Activated CD4-positive, CD25-positive, alpha-beta regulatory T cell (primary cell): ENCODE data around the gene TECR.
"Not testable (repeated sequence)": the region's sequence is repeated elsewhere in the genome, so short reads cannot be mapped to it uniquely, and the experiment has no call there.

Experiments used
- DNase-seq, 4 experiments: peaks; one replicate each; lab custom pipeline; 2025; lab: John Stamatoyannopoulos, UW

The TECR gene

GRCh38 chr19:14540741-14541525 lies 11.5 kb downstream of the TECR start:
- DNase-seq, result no peak

DNA sequence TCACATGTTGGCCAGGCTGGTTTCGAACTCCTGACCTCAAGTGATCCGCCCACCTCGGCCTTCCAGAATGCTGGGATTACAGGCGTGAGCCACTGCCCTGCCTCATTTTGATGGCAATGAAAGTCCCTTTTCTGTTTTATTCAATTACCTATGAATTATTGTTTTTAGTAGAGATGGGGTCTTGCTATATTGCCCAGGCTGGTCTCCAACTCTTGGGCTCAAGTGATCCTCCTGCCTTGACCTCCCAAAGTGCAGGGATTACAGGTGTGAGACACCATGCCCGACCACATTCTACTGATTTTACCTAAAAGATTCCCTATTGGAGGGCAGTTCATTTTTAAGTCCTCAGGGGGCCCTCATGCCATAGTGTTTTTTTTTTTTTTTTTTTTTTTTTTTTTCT lies 12.6 kb downstream of the TECR start:
- not testable (repeated sequence) for DNase-seq

- no peak for DNase-seq
These were observed 13.4 kb downstream of the TECR start for GRCh38 chr19:14542711-14543328.

DNA sequence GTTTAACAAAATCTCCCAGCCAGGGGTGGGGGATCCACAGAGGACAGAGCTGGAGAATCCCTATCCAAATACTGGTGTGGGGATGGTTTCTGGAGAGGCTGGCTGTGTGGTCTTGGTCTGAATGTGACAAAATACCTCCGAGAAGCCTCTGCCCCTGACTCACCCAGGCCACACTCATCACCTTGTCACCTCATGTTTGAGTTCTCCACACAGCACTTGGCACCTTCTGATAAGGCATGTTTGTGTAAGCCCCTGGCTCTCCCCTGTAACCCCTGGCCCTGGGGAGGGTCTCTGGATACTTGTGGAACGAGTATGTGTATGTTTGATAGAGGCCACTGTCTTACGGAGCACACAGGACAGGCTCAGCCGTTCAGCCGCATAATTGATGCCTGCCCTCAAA lies 14.7 kb downstream of the TECR start:
- no peak for DNase-seq

DNA sequence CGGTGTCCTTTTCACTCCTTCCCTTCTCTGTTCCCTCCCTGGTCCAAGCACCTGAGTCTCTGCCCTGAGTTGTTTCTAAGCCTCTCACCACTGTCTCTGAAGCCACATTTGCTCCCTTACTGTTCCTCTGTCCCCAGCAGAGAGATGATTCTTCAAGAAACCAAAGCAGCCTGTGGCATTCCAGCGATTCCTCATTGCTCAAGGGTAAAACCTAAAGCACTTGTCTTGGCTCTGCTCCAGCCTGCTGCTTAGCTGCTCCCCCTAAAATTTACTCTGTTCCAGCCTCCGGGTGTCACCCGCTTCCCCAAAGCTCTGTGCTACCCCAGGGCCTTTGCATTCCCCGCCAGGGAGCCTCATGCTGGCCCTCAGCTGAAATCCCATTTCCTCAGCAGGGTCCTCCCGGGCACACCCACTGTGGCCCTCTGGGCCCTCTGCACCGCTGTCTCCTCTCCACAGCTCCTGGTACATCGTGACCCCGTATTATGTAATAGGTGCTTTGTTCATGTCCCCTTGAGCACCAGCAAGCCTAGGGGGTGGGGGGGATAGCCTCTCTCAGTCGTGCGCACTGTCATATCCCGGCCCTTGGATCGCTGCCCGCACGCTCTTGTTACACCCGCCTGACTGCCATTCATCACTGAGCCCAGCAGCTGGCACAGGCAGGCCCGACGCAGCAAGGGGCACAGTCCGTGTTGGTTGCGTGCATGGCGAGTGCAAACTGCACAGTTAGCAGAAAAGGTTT lies 15.8 kb downstream of the TECR start:
- DNase-seq, result no peak

DNA sequence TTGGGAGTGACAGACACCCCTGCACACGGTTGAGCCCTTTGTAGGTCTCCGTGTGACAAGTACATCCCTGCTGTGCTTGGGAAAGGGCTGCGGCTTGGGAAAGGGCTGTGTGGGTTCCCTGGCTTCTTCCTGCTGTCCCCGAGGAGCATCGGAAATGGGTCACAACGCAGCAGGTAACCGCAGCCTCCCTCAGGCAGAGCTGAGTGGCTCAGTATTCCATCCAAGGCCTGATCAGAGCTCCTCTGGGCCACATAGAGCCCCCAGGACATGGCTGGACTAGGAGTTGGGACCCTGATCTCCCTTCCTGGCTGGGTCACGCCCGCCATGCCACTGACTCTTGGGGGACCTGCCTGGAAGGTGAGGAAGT lies 16.3 kb downstream of the TECR start:
- no peak for DNase-seq

DNA sequence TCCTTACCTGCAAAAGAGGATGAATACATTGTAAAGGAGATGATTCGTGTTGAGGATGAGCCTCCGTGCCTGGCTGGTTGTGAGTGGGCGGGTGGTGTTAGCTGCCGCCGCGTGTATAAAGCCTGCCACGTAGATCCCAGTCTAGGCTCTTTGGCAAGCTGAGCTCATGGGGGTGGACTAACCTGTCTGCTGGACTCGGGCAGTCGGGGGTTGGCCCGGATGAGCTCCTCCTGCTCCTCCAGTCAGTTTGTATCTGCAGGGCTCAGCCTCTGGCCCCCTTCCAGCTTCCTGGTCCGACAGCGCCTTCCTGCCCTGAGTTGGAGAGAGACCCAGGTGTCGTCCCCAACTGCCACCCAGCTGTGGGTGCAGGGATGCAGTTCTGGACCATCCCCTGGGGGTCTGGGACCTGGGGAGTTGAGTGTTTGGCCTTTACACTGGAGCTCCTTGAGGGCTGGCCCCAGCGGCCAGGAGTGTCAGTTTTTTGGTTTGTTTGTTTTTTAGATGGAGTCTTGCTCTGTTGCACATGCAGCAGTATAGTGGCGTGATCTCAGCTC lies 20.9 kb downstream of the TECR start:
- DNase-seq, result no peak

DNA sequence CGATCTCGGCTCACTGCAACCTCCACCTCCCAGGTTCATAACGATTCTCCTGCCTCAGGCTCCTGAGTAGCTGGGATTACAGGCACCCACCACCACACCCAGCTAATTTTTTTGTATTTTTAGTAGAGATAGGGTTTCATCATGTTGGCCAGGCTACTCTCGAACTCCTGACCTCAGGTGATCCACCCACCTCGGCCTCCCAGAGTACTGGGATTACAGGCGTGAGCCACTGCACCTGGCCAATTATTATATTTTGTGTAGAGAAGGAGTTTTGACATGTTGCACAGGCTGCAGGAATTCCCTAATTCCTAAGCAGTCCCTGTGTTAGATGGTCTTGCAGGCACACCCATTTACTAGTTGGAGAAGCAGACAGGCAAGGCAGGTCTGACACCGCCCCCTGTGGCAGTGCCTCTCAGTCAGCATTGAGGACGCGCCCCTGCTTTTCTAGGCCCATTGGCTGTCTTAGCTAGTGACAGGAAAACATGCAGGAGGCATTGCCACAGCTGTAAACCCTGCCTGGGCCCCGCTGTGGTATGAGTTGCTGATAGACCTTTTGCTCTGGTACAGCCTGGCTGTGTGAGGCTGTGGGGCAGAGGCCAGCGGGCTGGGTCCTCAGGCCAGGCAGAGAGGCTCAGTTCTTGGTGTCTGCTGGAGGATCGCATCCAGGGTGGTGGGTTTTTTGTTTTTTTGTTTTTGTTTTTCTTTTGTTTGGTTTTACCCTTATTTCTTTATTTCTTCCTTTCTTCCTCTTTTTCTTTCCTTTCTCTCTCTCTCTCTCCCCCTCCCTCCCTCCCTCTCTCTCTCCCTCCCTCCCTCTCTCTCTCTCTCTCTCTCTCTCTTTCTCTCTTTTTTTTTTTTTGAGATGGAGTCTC lies 22.0 kb downstream of the TECR start:
- DNase-seq, result peak in 3 of 4 experiments; percentile 41 to 68 (median 61)

GRCh38 chr19:14552006-14552360 lies 22.6 kb downstream of the TECR start:
- not testable (repeated sequence) for DNase-seq

DNA sequence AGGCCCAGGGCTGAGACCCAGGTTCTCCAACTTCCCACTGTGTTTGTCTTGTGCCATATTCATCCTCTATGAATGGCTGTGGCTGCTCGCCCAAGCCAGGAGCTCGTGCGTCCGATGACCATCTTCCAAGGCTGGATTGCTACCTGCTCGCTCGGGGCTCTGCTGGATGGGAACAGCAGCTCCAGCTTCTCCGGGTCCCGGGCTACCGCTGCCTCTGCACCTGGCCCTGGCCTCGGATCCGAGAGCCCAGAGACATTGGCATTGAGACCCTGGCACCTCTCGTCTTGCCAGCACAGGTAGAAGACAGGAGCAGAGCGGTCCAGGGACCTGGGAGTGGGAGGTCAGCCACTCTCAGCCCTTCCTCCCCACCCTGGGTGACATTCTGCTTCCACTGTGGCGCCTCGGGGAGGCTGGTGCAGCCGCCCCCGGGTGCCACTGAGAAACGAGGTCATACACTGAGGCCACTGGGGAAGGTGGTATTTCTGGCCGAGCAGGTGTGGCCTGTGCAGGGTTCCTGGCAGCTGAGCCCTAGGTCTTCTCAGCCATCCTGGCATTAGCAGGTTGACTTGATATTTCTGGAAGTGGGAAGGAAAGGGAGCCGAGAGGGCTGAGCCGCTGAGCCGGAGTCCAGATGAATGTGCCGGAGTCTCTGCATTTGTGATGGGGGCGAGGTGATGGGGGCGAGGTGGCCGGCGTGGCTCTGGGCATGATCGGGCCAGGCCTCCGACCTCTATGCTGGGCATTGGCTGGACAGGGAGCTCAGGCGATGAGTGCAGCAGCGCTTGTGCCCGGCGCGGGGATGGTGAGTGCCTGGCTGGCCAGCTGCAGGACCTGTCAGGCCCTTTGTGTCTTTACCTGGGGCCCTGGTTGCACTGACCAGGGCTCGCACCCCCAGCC lies 23.9 kb downstream of the TECR start:
- DNase-seq, result no peak

DNA sequence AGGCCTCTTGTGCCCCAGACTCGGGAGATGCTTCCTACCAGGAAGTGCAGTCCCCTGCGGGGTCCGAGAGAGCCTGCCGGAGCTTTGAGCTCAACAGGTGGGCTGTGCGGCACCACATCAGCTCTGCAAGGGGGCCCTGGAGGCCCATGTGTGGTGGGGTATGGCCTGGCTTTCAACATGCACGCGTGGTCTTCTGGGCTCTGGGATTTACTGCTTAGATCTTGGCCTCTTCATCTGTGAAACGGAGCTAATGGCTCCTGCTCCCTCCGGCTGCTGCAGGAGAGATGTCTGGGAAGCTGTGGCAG lies 24.5 kb downstream of the TECR start:
- DNase-seq, result no peak

DNA sequence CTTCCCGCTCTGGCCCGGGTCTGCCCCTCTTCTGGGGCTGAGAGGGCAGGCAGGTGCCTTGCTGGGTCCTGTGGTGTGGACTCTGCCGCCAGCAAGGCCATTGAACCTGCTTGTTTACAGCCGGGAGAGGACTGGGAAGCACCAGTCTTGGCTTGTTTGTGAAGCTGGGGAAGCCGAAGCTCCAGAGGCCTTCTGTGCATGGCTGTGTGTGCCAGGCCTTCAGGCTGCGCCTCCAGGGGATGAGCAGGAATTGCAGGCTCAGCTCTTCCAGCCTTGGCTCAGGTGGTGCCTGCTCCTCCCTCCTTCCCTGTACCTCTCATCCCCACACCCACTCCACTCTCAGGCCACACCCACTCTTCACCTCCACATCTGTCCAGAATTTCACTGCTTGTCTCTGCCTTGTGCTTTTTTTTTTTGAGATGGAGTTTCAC lies 25.0 kb downstream of the TECR start:
- DNase-seq, result no peak

DNA sequence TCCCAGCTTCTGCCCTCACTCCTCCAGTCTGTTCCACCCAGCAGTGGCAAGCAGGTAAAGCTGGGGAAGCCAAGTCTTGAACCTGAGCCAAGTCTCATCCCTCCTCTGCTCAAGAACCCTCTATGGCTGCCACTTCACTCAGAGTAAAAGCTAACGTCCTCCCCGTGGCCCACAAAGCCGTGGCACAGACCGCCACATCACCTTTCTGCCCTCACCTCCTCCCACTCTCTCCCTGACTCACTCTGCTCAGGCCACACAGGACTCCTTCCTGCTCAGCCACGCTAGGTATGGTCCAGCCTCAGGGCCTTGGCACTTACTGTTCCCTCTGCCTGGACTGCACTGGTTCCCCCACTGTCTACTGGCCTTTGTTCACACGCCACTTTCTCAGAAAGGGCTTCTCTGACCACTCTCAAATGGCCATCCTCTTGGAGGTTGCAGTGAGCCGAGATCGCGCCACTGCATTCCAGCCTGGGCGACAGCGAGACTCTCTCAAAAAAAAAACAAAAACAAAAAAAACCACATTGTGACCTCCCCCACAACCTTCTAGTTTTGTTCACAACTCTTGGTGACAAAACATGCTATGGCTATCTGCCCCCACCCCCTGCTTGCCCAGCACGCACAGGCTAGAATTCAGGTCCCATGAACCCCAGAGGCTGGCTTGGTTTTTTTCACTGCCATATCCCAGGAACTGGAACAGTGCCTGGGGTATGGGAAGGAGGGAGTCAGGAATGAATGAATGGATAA lies 26.7 kb downstream of the TECR start:
- DNase-seq, result no peak

GRCh38 chr19:14556662-14557188 lies 27.3 kb downstream of the TECR start:
- peak; percentile 51 to 60 (median 54) for DNase-seq

DNA sequence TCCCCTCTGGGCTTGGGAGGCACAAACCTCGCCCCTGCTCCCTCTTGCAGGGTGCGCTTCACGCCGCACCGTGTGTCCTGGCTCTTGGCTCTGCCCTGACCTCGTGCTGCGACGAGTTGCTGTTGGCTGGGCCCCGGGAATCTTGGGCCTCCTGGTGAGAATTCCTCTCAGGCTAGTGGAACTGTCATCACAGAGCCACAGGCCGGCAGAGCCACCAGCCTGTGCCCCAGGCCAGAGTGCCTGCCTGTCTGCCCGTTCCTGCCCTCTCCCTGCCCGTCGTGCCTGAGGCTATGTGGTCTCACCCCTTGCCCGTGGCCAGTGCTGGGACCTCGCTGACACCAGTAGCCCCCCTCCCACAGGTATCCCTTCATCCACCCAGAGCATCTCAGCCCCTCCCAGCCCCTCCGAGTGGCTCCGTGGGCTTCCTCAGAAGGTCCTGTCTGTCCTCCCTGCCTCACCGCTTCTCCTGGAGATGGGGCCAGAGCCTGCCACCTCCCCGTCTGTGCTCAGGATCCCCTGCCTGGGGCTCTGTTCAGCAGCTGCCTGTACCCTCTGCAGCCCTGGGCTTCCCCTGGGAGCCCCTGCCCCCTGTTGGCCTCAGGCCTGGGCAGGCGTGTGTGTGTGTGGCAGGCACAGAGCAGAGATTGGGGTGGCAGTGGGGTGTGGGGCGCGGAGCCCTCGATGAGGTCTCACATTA lies 29.1 kb downstream of the TECR start:
- no peak for DNase-seq

GRCh38 chr19:14559916-14560775 lies 30.8 kb downstream of the TECR start:
- DNase-seq, result no peak

DNA sequence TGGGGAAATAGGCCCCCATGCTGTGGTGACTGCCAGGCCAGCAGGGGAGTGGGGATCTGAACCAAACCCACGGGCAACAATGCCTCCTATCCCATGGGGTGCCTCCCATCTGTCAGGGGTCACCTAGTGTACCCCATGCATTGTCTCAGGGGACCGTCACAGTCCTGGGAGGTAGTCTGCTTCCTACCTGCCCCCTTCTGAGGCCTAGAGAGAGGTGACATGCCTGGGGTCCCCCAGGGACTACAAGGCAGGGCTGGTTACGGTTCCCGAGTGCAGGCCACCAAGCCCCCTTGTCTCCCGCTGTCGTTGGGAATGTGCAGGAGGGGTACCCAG lies 31.3 kb downstream of the TECR start:
- no peak for DNase-seq

- no peak for DNase-seq
These were observed 31.9 kb downstream of the TECR start for GRCh38 chr19:14561249-14561648.
